MCF 10A (cell line): ENCODE measurements around the gene IL31. TPM values are rescaled to one million over a fixed set of nuclear protein-coding genes. Genes with fewer than 3 reads are reported as not detected.
"Not testable (repeated sequence)": the region's sequence is repeated elsewhere in the genome, so short reads cannot be mapped to it uniquely, and the experiment has no call there.

Experiments used
- BruUV-seq: library from RNA; stranded (reverse); fragments of 400-500 nt; replicated peaks from 2 replicates; lab custom pipeline; 2021; lab: Mats Ljungman, UMichigan
- CTCF ChIA-PET: fragments of 300-600 bp; sonication (Branson Sonifier 250); formaldehyde crosslinking; extraction: SDS; loops from one replicate; lab custom pipeline; 2021; ENCODE audit warnings: antibody characterized with exemption, inconsistent platforms; lab: Yijun Ruan, JAX
- POLR2A ChIA-PET: fragments of 300-600, 350-650 bp; sonication (Branson Sonifier 250); formaldehyde crosslinking; extraction: SDS; loops from one replicate; lab custom pipeline; 2020; ENCODE audit warnings: antibody characterized with exemption, inconsistent platforms; lab: Yijun Ruan, JAX
- DNase-seq: peaks from one replicate; pipeline ENCODE4 v3.0.0-alpha.2; 2018; ENCODE audit not compliant: unreplicated experiment
- H3K27ac Mint-ChIP-seq: one replicate; pipeline ENCODE4 v1.8.0; 2022; ENCODE audit warnings: mild to moderate bottlenecking, low read depth, mixed read lengths; ENCODE audit not compliant: unreplicated experiment
- H3K27me3 Mint-ChIP-seq: one replicate; pipeline ENCODE4 v1.8.0; 2022; ENCODE audit warnings: mixed read lengths; ENCODE audit not compliant: insufficient read depth, unreplicated experiment
- H3K36me3 Mint-ChIP-seq: one replicate; pipeline ENCODE4 v1.8.0; 2022; ENCODE audit warnings: mild to moderate bottlenecking, moderate library complexity, mixed read lengths; ENCODE audit not compliant: insufficient read depth, unreplicated experiment
- H3K4me1 Mint-ChIP-seq: one replicate; pipeline ENCODE4 v1.8.0; 2022; ENCODE audit warnings: mixed read lengths; ENCODE audit not compliant: insufficient read depth, unreplicated experiment
- H3K4me3 Mint-ChIP-seq: one replicate; pipeline ENCODE4 v1.8.0; 2022; ENCODE audit warnings: mild to moderate bottlenecking, moderate library complexity, mixed read lengths; ENCODE audit not compliant: unreplicated experiment
- H3K9me3 Mint-ChIP-seq: one replicate; pipeline ENCODE4 v1.8.0; 2022; ENCODE audit warnings: mixed read lengths; ENCODE audit not compliant: unreplicated experiment
- CTCF ChIP-seq: fragments of 200-600 bp; IDR thresholded peaks from one replicate; pipeline ENCODE4 v1.8.0; 2022; ENCODE audit warnings: antibody characterized with exemption, mild to moderate bottlenecking; ENCODE audit not compliant: unreplicated experiment
- intact Hi-C: fragments of 100-400 bp; cut with micrococcal nuclease; formaldehyde crosslinking; loops from 2 replicates; pipeline ENCODE4 v1.14.1; 2022
- total RNA-seq: library from RNA; stranded (reverse); gene quantifications from 2 replicates; pipeline ENCODE4 v1.2.3, GENCODE V29; 2022

IL31 gene
- total RNA-seq, 1 experiment from 2014 or later, result not detected

- ChIA-PET POLR2A (no interaction called here), CTCF (interaction anchor here (1.2 kb wide), 1 partner anchor 8 kb away, joined by 3 read pairs; no protein-coding TSS in a partner anchor)
- intact Hi-C loops, result no loop called here
- BruUV-seq, result no TSS peak
- no peak for DNase-seq
- H3K4me3 Mint-ChIP-seq, result no peak within 1 kb of the TSS
- no peak within 1 kb of the TSS for H3K27ac Mint-ChIP-seq
- H3K9me3 Mint-ChIP-seq, result no peaks in the 10 kb centered on the region
- H3K4me1 Mint-ChIP-seq, result peaks cover 12% of the 10 kb centered on the region
- H3K36me3 Mint-ChIP-seq, result no peaks in the 10 kb centered on the region
- TF ChIP-seq CTCF, result no peak
- no peaks in the 10 kb centered on the region for H3K27me3 Mint-ChIP-seq
Measured at GRCh38 chr12:122182887-122183587, 9.0 kb upstream of the IL31 start, which contains the start of gene LRRC43. TSS of gene LRRC43 (plus strand) at chr12:122183123. CDS start at chr12:122183145, 22 bp downstream.

DNA sequence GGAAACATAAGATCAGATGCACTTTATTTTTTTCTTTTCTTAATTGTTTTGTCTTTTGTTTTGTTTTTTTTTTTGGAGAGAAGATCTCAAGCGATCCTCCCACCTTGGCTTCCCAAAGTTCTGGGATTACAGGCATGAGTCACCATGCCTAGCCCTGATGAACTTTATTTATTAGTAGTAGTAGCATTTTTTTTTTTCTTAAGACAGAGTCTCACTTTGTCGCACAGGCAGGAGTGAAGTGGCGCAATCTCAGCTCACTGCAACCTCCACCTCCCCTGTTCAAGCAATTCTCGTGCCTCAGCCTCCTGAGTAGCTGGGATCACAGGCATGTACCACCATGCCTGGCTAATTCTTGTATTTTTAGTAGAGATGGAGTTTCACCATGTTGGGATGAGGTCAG lies 2.5 kb upstream of the IL31 start:
- H3K27ac Mint-ChIP-seq, intact Hi-C loops, POLR2A ChIA-PET, BruUV-seq, H3K9me3 Mint-ChIP-seq, H3K36me3 Mint-ChIP-seq, H3K27me3 Mint-ChIP-seq, H3K4me3 Mint-ChIP-seq: not testable (repeated sequence)
- DNase-seq, result peak; percentile 11
- CTCF ChIA-PET, result interaction anchor here (0.6 to 0.8 kb wide), 2 partner anchors 14 to 1223 kb away, joined by 3 to 5 read pairs; no protein-coding TSS in a partner anchor
- H3K4me1 Mint-ChIP-seq, result peaks cover 24% of the 10 kb centered on the region

DNA sequence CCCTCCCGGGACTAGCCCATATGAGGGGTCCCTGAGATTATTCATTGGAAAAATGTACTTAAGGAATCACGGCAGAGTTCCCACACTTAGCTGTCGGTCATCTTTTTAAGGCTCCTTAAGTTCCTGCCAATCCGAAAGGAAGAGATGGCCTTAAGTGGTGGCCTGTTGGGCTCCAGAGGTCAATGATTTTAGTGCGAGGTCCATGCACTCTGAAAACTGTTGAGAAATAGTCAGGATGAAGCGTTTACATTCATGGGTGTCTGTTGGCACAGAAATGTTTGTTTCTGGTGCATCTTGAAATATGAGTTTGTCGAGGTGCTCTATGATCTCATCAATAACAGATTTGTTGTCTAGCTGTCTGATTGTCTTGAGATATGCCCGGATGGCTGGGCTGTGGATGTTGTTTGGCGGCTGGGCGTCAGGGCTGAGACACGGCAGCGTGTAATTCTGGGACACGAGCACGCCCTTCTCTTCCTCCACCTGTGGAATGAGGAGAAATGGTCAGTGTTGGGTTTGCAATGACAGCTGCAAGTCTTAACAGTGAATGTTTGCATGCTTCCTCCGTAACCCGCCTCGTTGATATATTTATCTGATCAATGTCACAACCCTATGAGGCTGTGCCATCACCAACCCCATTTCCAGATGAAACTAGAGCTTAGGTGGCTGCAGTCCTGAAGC lies 1.6 kb downstream of the IL31 start:
- peaks cover 13% of the 10 kb centered on the region for H3K4me1 Mint-ChIP-seq
- POLR2A ChIA-PET, result no interaction called here
- H3K4me3 Mint-ChIP-seq, result no peak overlapping the region
- H3K9me3 Mint-ChIP-seq, result no peaks in the 10 kb centered on the region
- DNase-seq, result no peak
- H3K27ac Mint-ChIP-seq, result no peak overlapping the region
- TF ChIP-seq CTCF, result no peak
- CTCF ChIA-PET, result no interaction called here
- intact Hi-C loops, result no loop called here
- H3K36me3 Mint-ChIP-seq, result no peaks in the 10 kb centered on the region
- no TSS peak for BruUV-seq
- no peaks in the 10 kb centered on the region for H3K27me3 Mint-ChIP-seq

DNA sequence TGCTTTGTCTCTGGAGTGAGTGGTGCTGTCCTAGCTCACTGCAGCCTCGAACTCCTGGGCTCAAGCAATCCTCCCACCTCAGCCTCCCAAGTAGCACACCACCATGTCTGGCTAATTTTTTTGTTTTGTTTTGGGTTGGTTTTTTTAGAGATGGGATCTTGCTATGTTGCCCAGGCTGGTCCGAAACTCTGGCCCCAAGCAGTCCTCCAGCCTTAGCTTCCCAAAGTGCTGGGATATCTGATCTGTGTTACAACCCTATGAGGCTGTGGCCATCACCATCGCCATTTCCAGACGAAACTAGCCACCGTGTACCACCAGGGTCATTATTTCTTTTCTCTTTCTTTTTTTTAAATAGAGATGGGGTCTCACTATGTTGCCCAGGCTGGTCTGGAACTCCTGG lies 2.6 kb downstream of the IL31 start:
- CTCF ChIA-PET, result no interaction called here
- no TSS peak for BruUV-seq
- peaks cover 5% of the 10 kb centered on the region for H3K4me1 Mint-ChIP-seq
- no peak overlapping the region for H3K27ac Mint-ChIP-seq
- DNase-seq, result no peak
- H3K27me3 Mint-ChIP-seq, result no peaks in the 10 kb centered on the region
- H3K36me3 Mint-ChIP-seq, result no peaks in the 10 kb centered on the region
- no peak for TF ChIP-seq CTCF
- POLR2A ChIA-PET, result no interaction called here
- H3K9me3 Mint-ChIP-seq, result no peaks in the 10 kb centered on the region
- intact Hi-C loops, result no loop called here
- H3K4me3 Mint-ChIP-seq, result no peak overlapping the region
